ENCODE measurements around the gene MAN2C1.
"Not testable (repeated sequence)": the region's sequence is repeated elsewhere in the genome, so short reads cannot be mapped to it uniquely, and the experiment has no call there.

The MAN2C1 gene

DNA sequence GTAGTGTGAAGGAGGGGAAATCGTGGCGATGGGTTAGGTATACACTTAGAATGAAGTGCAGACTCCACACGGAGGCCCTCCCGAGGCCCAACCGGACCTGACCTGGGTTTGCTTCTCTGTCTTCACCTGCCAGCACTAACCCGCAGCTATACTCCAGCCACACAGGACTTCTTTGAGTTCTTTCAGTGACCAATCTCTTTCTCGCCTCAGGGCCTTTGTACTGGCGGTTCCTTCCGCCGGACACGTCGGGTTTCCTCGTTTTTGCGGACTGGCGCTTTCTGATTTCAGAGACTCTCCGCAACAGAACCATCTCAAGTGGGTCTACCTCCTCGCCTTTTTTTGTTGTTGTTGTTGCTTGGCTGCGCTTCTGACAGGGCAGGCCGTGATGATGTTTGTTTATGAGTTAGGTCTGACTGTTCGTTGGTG is 21.6 kb downstream of the MAN2C1 start, which contains the start of gene NEIL1:
Gene NEIL1, plus strand, starts transcription at position 244 of the 426 bp plus-strand sequence. CDS start 1,867 bp downstream, outside the sequence.
- DNase-seq (ENCODE audit: low read depth in 2 of 2, low spot score in 1 of 2), result no peak

GRCh38 chr15:75343953-75344352 is 24.5 kb downstream of the MAN2C1 start:
- not testable (repeated sequence) for DNase-seq (ENCODE audit: low read depth in 2 of 2, low spot score in 1 of 2)

DNA sequence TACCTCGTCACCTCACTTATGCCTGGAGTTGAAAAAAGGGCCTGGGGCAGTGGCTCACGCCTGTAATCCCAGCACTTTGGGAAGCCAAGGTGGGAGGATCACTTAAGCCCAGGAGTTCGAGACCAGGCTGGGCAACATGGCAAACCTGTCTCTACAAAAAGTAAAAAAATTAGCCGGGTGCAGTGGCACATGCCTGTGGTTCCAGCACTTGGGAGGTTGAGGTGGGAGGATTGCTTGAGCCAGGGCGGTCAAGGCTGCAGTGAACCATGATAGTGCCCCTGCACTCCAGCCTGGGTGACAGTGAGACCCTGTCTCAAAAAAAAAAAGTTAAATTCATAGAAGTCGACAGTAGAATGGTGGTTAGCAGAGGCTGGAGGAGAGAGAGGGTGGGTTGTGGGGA is 26.2 kb downstream of the MAN2C1 start:
- DNase-seq (ENCODE audit: low read depth in 2 of 2, low spot score in 1 of 2), result no peak

DNA sequence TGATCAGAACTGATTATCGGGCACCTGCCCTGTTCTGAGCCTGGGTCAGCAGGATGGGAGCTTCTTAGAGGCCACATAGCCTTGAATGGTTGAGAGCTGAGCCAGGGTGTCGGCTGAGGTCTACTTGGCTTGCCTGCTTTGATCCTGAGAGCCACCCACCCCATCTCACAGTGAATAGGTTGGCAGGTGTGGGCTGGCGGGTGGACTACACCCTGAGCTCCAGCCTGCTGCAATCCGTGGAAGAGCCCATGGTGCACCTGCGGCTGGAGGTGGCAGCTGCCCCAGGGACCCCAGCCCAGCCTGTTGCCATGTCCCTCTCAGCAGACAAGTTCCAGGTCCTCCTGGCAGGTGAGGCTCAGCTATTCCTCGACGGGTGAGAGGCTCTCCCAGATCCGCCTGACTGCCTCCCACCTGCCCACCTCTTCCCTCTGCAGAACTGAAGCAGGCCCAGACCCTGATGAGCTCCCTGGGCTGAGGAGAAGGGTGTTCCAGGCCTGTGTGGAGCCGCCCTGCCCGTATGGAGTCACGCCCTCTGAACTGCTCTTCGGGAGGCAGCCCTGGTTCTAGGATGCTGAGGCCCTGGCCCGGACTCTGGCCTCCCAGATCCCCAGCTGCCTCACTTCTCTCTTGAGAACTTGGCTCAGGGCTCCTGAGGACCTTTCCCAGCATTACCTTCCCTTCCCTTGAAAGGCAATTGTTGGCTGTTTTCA is 28.7 kb downstream of the MAN2C1 start:
- no peak for DNase-seq (ENCODE audit: low read depth in 2 of 2, low spot score in 1 of 2)

- no peak for DNase-seq (ENCODE audit: low read depth in 2 of 2, low spot score in 1 of 2)
These were observed 29.7 kb downstream of the MAN2C1 start for GRCh38 chr15:75338661-75339240.

DNA sequence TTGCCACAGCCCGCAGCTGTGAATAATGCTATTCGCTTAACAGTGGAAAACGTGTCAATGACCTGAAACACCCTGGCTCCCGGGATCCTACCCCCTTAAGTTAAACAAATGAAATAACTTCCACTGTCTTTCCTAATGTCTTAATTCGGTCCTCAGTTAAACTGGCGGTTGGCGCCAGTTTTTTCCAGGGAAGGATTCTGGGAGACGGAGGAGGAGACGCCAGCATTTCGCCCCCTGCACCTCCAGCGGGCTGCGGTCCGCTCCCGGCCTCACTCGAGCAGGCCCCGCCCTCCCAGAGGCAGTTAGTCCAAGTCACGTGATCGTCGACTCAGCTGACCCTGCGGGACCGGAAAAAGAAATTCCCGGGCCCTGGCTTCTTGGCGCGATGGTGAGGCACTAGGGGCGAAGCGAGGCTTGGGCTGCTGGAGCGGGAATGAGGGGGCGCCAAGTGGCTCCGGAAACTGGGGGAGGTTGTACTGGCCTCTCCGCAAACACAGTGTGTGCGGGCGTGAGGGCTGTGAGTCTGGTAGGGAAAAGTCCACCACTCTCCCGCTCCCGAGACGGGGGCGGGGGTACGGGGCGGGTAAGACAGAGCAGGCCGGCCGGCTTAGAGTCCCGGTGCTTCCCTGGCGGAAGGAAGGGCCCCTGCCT is 32.6 kb downstream of the MAN2C1 start, which contains the start of gene COMMD4:
Gene COMMD4, plus strand, starts transcription at position 359 of the 651 bp plus-strand sequence. Its CDS starts 27 bp downstream, at position 386.
- DNase-seq (ENCODE audit: low read depth in 2 of 2, low spot score in 1 of 2), result peak; percentile 37 to 49

DNA sequence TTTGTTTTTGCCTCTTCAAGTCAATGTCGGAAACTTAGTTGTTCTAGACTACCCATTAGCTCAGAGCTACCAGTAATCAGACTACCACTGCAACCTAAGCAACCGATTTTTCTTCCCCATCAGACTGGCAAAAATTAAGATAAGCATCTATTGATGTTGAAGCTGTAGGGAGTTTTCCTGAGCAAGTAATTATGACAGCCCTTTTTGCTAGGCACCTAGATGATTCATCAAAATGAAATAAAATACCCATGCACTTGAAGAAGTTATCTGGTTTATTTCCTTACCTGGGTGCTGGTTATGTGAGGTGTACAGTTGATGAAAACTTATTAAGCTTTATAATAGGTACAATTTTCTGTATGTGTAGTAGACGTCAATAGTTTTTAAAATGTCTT is 33.1 kb downstream of the MAN2C1 start:
- no peak for DNase-seq (ENCODE audit: low read depth in 2 of 2, low spot score in 1 of 2)

DNA sequence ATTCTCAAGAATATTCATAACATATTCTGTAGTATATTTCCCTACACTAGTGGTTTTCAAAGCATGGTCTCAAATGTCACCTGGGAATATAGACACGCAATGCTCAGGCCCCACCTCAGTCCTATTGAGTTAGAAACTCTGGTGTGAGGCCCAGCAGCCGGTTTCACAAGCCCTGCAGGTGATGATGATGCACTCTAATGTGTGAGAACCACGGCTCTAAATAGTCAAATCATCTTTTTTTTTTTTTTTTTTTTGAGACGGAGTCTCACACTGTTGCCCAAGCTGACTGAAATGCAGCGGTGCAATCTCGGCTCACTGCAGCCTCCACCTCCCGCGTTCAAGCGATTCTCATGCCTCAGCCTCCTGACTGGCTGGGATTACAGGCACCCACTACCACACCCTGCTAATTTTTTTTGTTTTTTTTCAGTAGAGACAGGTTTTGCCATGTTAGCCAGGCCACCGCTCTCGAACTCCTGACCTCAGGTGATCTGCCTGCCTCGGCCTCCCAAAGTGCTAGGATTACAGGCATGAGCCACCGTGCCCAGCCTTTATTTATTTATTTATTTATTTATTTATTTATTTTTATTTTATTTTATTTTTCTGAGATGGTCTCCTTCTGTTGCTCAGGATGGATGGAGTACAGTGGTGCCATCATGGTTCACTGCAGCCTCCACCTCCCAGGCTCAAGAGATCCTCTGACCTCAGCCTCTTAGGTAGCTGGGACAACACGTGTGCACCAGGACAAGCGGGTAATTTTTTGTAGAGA is 34.6 kb downstream of the MAN2C1 start:
- not testable (repeated sequence) for DNase-seq (ENCODE audit: low read depth in 2 of 2, low spot score in 1 of 2)

DNA sequence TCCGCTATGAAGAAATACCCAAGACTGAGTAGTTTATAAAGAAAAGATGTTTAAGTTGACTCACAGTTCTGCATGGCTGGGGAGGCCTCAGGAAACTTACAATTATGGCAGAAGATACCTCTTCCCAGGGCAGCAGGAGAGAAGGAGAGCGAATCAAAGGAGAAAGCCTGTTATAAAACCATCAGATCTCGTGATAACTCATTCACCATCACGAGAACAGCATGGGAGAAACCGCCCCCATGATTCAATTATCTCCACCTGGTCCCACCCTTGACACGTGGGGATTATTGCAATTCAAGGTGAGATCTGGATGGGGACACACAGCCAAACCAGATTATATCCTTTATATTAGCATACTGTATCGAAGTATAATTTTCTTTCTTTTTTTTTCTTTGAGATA is 36.3 kb downstream of the MAN2C1 start:
- DNase-seq (ENCODE audit: low read depth in 2 of 2, low spot score in 1 of 2), result not testable (repeated sequence)

DNA sequence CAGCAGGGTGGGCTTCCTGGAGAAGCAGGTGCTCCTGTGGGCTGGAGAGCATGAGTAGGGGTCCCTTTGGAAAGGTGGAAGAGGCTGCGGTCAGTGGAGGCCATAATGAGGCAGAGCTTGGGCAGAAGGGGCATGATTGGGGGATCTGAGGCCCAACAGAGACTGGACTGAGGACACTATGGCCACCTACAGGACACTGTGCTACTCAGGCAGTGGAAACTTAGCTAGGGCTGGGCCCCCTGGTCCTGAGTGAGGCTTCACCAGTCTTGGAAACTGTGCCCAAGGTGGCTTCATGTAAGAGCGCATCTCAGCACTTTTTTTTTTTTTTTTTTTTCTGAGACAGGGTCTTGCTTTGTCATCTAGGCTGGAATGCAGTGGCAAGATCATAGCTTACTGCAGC is 38.8 kb downstream of the MAN2C1 start:
- DNase-seq (ENCODE audit: low read depth in 2 of 2, low spot score in 1 of 2), result no peak

- DNase-seq (ENCODE audit: low read depth in 2 of 2, low spot score in 1 of 2), result no peak
These were observed 39.7 kb downstream of the MAN2C1 start for GRCh38 chr15:75328493-75329314.

DNA sequence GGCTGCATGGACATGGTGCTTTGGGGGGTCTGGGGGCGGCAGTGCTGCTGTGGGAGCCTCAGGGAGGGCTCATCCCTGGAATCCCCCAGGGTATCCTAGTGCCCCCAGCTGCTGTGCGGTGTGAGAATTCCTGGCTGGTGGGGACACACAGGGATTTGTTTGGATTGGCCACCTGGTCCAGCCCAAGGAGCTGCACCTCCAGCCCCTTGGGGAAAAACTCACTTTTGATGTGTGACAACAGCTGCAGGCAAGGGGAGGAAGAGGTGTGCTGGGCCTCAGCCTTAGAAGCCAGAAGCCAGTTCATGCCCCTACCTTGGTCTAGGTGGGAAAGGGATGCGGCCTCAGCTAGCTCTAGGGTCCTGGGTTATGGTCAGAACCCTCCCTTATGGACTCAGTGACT is 40.9 kb downstream of the MAN2C1 start:
- DNase-seq (ENCODE audit: low read depth in 2 of 2, low spot score in 1 of 2), result no peak

DNA sequence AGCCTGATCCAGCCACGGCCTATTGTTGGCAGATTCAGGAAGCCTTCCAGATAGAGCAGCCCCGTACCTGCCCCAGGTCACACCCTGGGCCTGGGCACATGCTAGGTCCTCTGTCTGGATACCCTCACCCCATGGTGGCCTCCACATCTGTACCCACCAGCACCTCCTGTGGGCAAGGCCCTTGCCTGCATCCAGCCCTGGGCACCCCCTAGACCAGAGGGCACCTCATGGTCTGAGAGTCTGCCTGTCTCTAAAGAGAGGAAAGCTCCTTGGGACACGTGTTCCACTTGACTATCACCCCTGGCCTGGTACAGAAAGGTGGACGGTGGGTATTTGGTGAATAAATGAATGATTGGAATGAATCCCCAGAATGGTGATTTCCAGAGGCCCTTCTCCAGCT is 41.4 kb downstream of the MAN2C1 start:
- DNase-seq (ENCODE audit: low read depth in 2 of 2, low spot score in 1 of 2), result no peak

DNA sequence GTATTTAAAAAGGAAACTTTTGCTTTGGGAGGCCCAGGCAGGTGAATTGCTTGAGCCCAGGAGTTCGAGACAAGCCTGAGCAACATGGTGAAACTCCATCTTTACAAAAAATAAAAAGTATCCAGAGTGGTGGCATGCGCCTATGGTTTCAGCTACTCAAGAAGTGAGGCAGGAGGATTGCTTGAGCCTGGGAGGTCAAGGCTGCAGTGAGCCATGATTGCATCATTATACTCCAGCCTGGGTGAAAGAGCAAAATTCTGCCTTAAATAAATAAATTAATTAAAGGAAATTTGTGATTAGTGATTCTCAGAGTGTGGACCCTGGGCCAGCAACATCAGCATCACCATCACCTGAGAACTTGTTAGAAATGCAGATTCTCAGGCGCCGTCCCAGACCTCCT is 42.5 kb downstream of the MAN2C1 start:
- no peak for DNase-seq (ENCODE audit: low read depth in 2 of 2, low spot score in 1 of 2)

- DNase-seq (ENCODE audit: low read depth in 2 of 2, low spot score in 1 of 2), result no peak
These were observed 46.7 kb downstream of the MAN2C1 start for GRCh38 chr15:75321711-75322110.

- not testable (repeated sequence) for DNase-seq (ENCODE audit: low read depth in 2 of 2, low spot score in 1 of 2)
These were observed 49.0 kb downstream of the MAN2C1 start for GRCh38 chr15:75319231-75319897.

DNA sequence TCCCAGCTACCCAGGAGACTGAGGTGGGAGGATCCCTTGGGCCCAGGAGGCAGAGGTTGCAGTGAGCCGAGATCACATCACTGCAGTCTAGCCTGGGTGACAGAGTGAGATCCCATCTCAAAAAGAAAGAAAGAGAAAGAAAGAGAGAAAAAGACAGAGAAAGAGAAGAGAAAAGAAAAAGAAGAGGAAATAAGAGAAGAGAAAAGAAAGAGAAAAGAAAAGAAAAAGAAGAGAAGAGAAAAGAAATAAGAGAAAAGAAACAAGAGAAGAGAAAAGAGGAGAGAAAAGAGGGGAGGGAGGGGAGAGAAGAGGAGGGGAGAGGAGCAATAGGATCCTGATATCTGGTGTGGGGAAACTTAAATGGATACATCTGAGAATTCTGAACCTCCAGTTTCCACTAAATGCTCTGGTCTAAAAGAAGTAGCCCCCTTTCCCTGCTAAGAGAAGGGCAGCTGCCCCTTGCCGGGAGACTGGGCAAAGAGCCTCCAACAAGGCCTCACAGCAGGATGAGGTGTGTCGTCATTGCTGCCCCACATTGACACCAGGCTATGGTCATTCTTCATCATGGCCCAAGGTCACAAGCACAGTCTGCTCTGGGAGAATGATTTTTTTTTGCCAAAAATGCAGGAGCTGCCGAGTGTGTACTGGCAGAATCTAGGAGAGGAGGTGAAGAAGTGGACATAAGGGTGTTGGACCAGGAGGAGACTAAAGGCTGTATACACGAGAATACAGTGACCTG is 53.7 kb downstream of the MAN2C1 start:
- no peak for DNase-seq (ENCODE audit: low read depth in 2 of 2, low spot score in 1 of 2)

GRCh38 chr15:75313116-75313845 is 55.1 kb downstream of the MAN2C1 start:
- DNase-seq (ENCODE audit: low read depth in 2 of 2, low spot score in 1 of 2), result no peak

GRCh38 chr15:75312548-75312947 is 55.9 kb downstream of the MAN2C1 start:
- DNase-seq (ENCODE audit: low read depth in 2 of 2, low spot score in 1 of 2), result not testable (repeated sequence)

All from stimulated activated CD8-positive, alpha-beta memory T cell treated with anti-CD3 and anti-CD28 coated beads, Interleukin-4, amount 100 ng/mL, for 4 hours (primary cell).